Neutrophil (primary cell): Measurements from ENCODE around the gene TKTL1.

ENCODE experiments used
- H3K27ac ChIP-seq: fragments of 200-600 bp; sonication (generic); 2 replicates; pipeline ENCODE4 v1.5.1; 2016; ENCODE audit warnings: mild to moderate bottlenecking, moderate library complexity
- H3K27me3 ChIP-seq: fragments of 200-600 bp; sonication (generic); 2 replicates; pipeline ENCODE4 v1.6.0; 2016; ENCODE audit warnings: mild to moderate bottlenecking
- H3K36me3 ChIP-seq: fragments of 200-600 bp; sonication (generic); 2 replicates; pipeline ENCODE4 v1.5.1; 2017
- H3K4me1 ChIP-seq, 2 experiments: fragments of 200-600 bp in 1 of 2; sonication (generic) in 1 of 2; 1 replicate in 1 of 2; 2 replicates in 1 of 2; pipeline versions ENCODE4 v1.5.1 to v1.6.1; 2013 to 2016; ENCODE audit warnings: low read depth in 1 of 2, low read length in 1 of 2, mild to moderate bottlenecking in 1 of 2, moderate library complexity in 1 of 2; ENCODE audit not compliant: control insufficient read depth in 1 of 2, insufficient read depth in 1 of 2
- H3K4me3 ChIP-seq, 2 experiments: fragments of 200-600 bp in 1 of 2; sonication (generic) in 1 of 2; 1 replicate in 1 of 2; 2 replicates in 1 of 2; pipeline ENCODE4 v1.5.1; 2013 to 2016; ENCODE audit warnings: low read depth in 1 of 2, low read length in 1 of 2, mild to moderate bottlenecking in 1 of 2, moderate library complexity in 1 of 2
- H3K9me3 ChIP-seq: fragments of 200-600 bp; sonication (generic); 2 replicates; pipeline ENCODE4 v1.5.1; 2016
- CTCF ChIP-seq: fragments of 200-600 bp; sonication (generic); IDR thresholded peaks from 2 replicates; pipeline ENCODE4 v1.5.1; 2016; ENCODE audit warnings: antibody characterized with exemption

TKTL1 gene

GRCh38 chrX:154310616-154311536 lies 15.3 kb downstream of the TKTL1 start:
- no peak for TF ChIP-seq CTCF

GRCh38 chrX:154312116-154312515 lies 16.5 kb downstream of the TKTL1 start:
- TF ChIP-seq CTCF: no peak
- Histone ChIP-seq H3K4me1 (peaks cover 25 to 35% of the 10 kb centered on the region in 2 experiments), H3K27ac (no peak overlapping the region), H3K27me3 (no peaks in the 10 kb centered on the region), H3K4me3 (no peak overlapping the region), H3K36me3 (no peaks in the 10 kb centered on the region), H3K9me3 (no peaks in the 10 kb centered on the region)

More at GRCh38 chrX:154310616-154311536, 15.3 kb downstream of the TKTL1 start:
- H3K27ac ChIP-seq: peak overlapping the region; percentile 92
- H3K9me3 ChIP-seq: no peaks in the 10 kb centered on the region
- no peaks in the 10 kb centered on the region for H3K27me3 ChIP-seq
- H3K36me3 ChIP-seq: no peaks in the 10 kb centered on the region
- peaks cover 30 to 35% of the 10 kb centered on the region in 2 experiments for H3K4me1 ChIP-seq
- H3K4me3 ChIP-seq: no peak overlapping the region

- no peaks in the 10 kb centered on the region for H3K27me3 ChIP-seq
- no peaks in the 10 kb centered on the region for H3K9me3 ChIP-seq
- TF ChIP-seq CTCF: no peak
- no peak overlapping the region for H3K4me3 ChIP-seq
- no peak overlapping the region for H3K27ac ChIP-seq
- H3K36me3 ChIP-seq: no peaks in the 10 kb centered on the region
- peaks cover 22 to 28% of the 10 kb centered on the region in 2 experiments for H3K4me1 ChIP-seq
These were observed 17.6 kb downstream of the TKTL1 start for GRCh38 chrX:154313147-154313546.

- no peaks in the 10 kb centered on the region for H3K9me3 ChIP-seq
- H3K4me3 ChIP-seq: no peak overlapping the region
- no peak for TF ChIP-seq CTCF
- no peak overlapping the region for H3K27ac ChIP-seq
- H3K36me3 ChIP-seq: no peaks in the 10 kb centered on the region
- peaks cover 5 to 6% of the 10 kb centered on the region in 2 experiments for H3K4me1 ChIP-seq
- H3K27me3 ChIP-seq: no peaks in the 10 kb centered on the region
These were observed 19.8 kb downstream of the TKTL1 start for GRCh38 chrX:154315416-154315815.

GRCh38 chrX:154317391-154317995 lies 21.9 kb downstream of the TKTL1 start:
- Histone ChIP-seq H3K4me1 (no peaks in the 10 kb centered on the region), H3K9me3 (no peaks in the 10 kb centered on the region), H3K36me3 (no peaks in the 10 kb centered on the region), H3K27ac (peak overlapping the region; percentile 20), H3K4me3 (no peak overlapping the region), H3K27me3 (no peaks in the 10 kb centered on the region)
- TF ChIP-seq CTCF: peak; percentile 42
